Caki2 (cell line): ENCODE results near the gene DMAC2. TPM values are rescaled to one million over a fixed set of nuclear protein-coding genes. Genes with fewer than 3 reads are reported as not detected.
"Not testable (repeated sequence)": the region's sequence is repeated elsewhere in the genome, so short reads cannot be mapped to it uniquely, and the experiment has no call there.

ENCODE experiments used
- DNase-seq: peaks from one replicate; pipeline ENCODE4 v3.0.0-alpha.2; 2015; ENCODE audit warnings: low read depth
- in situ Hi-C: cut with HindIII; loops from 2 replicates; pipeline ENCODE4 v1.10.0; 2016; ENCODE audit warnings: low sequenced_read_pairs, low pct_unique_long_range_greater_than_20kb, mixed read lengths
- total RNA-seq: library from RNA; depleted of rRNA; stranded (reverse); fragments of >200 nt; shearing (Covaris generic); gene quantifications from 2 replicates; pipeline ENCODE4 v1.2.3, GENCODE V29; 2014; ENCODE audit warnings: low replicate concordance; rRNA removed

The DMAC2 gene
- total RNA-seq, 1 experiment from 2014 or later: 79.9 TPM

DNA sequence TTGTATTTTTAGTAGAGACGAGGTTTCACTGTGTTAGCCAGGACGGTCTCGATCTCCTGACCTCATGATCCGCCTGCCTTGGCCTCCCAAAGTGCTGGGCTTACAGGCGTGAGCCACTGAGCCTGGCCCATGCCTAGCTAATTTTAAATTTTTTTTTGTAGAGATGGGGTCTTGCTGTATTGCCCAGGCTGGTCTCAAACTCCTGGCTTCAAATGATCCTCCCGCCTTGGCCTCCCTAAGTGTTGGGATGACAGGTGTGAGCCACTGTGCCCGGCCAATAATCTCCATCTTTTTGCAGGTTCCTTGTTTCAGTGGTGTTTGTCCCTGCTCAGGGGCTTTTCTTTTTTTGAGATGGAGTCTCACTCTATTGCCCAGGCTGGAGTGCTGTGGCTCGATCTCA lies 58.2 kb downstream of the DMAC2 start:
- DNase-seq, in situ Hi-C loops: not testable (repeated sequence)

Other genes with a start within 250 kb of the DMAC2 start
- gene CYP2S1, start 246.7 kb downstream of the DMAC2 start, total RNA-seq: 10.6 and 40.2 TPM in 2 replicates
- 349 and 418 TPM in 2 replicates for gene AXL, start 220.7 kb downstream of the DMAC2 start, total RNA-seq
- gene HNRNPUL1, start 175.5 kb downstream of the DMAC2 start, total RNA-seq: 136 and 137 TPM in 2 replicates
- 14.5 and 16.3 TPM in 2 replicates for gene CCDC97, start 129.7 kb downstream of the DMAC2 start, total RNA-seq
- 5.2 and 7.2 TPM in 2 replicates for gene TGFB1, start 86.0 kb downstream of the DMAC2 start, total RNA-seq
- 15.1 and 35.0 TPM in 2 replicates for gene B9D2, start 75.8 kb downstream of the DMAC2 start, total RNA-seq
- gene TMEM91, start 63.4 kb downstream of the DMAC2 start, total RNA-seq: 4.1 and 7.5 TPM in 2 replicates
- 78.5 and 97.8 TPM in 2 replicates for gene EXOSC5, start 42.6 kb downstream of the DMAC2 start, total RNA-seq
- 121 and 196 TPM in 2 replicates for gene BCKDHA, start 42.1 kb downstream of the DMAC2 start, total RNA-seq
- 0.41 TPM in 1 of 2 replicates, not detected in the other for gene B3GNT8, start 12.5 kb downstream of the DMAC2 start, total RNA-seq
- not detected in 2 replicates for gene ERICH4, start 3.2 kb upstream of the DMAC2 start, total RNA-seq
- not detected in 2 replicates for gene CEACAM21, start 136.3 kb upstream of the DMAC2 start, total RNA-seq
- not detected in 2 replicates for gene CEACAM4, start 187.2 kb upstream of the DMAC2 start, total RNA-seq
- not detected in 2 replicates for gene CEACAM7, start 248.4 kb upstream of the DMAC2 start, total RNA-seq